Central memory CD8-positive, alpha-beta T cell (primary cell): Measurements from ENCODE around the gene CFAP300.
A peak's percentile ranks its signal among the peaks of the same experiment; 100 is the strongest.

Source experiments
- ATAC-seq: fragments of 150-1000 bp; cut with Tn5 transposase; replicated peaks from 2 replicates; pipeline ENCODE4 v1.10.0; 2022; ENCODE audit warnings: mild to moderate bottlenecking, moderate FRiP score, moderate number of reproducible peaks; ENCODE audit not compliant: poor library complexity, severe bottlenecking; ENCODE audit errors: extremely low read depth
- DNase-seq, 2 donors: peaks; one replicate each; pipeline ENCODE4 v3.0.0; 2021; ENCODE audit warnings: low spot score in 2 of 2
- H3K27ac Mint-ChIP-seq: one replicate; pipeline ENCODE4 v1.8.0; 2022; ENCODE audit warnings: low read depth, mild to moderate bottlenecking, moderate library complexity, mixed read lengths
- H3K27me3 Mint-ChIP-seq: one replicate; pipeline ENCODE4 v1.8.0; 2022; ENCODE audit warnings: mixed read lengths
- H3K36me3 Mint-ChIP-seq: one replicate; pipeline ENCODE4 v1.8.0; 2022; ENCODE audit warnings: mild to moderate bottlenecking, moderate library complexity, mixed read lengths; ENCODE audit not compliant: insufficient read depth
- H3K4me1 Mint-ChIP-seq: one replicate; pipeline ENCODE4 v1.8.0; 2022; ENCODE audit warnings: mixed read lengths
- H3K4me3 Mint-ChIP-seq: one replicate; pipeline ENCODE4 v1.8.0; 2022; ENCODE audit warnings: mild to moderate bottlenecking, moderate library complexity, mixed read lengths
- H3K9me3 Mint-ChIP-seq: one replicate; pipeline ENCODE4 v1.8.0; 2022; ENCODE audit warnings: mixed read lengths

CFAP300 gene

DNA sequence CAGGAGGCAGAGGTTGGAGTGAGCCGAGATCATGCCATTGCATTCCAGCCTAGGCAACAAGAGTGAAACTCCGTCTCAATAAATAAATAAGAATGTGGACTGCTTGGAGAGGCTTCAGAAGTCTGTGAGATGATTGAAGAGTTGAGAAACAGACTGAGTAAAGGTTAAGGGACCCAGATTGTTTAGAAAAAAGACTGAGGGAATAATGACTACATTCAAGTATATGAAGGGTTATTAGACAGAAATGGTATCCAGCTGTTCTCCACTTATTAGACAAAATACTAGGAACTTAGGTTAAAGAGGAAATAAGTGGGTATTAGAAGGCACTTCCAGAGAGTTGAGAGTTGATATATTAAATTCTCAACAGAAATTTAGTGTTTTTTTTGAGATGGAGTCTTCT is 52.5 kb downstream of the CFAP300 start:
- no peak for DNase-seq
- no peaks in the 10 kb centered on the region for H3K4me1 Mint-ChIP-seq
- H3K27me3 Mint-ChIP-seq, result peaks cover 21% of the 10 kb centered on the region
- H3K36me3 Mint-ChIP-seq, result no peaks in the 10 kb centered on the region
- H3K27ac Mint-ChIP-seq, result no peak overlapping the region
- no peak overlapping the region for H3K4me3 Mint-ChIP-seq
- H3K9me3 Mint-ChIP-seq, result no peaks in the 10 kb centered on the region
- ATAC-seq, result no peak

DNA sequence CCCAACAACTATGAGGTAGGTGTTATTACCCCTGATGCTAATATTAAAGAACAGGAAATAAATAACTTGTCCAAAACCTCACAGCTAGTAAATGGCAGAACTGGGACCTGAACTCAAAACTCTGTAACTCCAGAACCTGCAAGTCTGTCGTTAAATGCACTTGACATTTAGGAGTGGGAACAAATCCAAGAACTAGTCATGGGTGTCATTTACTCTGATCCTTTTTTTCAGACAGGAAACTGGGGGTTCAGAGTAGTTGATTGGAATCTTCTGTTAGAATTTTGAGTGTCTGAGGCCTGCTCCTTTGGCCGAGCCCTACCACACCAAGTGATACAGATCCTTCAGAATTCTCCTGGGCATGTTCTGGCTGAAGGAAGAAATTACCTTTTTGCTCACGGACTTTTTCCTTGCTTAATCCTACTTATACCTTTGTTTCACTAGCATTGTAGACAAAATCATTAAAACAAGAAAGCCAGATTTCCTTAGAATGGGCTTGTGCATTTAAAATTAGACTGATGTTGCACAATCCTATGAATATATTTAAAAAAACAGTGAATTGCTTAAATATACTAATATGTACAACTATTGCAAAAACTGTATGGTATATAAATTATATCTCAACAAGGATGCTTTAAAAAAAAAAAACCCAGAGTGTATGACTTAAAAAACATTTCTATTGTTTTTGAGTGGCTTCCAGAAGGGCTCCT is 61.6 kb downstream of the CFAP300 start:
- H3K4me3 Mint-ChIP-seq, result peak overlapping the region; percentile 89
- no peak for DNase-seq
- H3K27ac Mint-ChIP-seq, result no peak overlapping the region
- H3K9me3 Mint-ChIP-seq, result no peaks in the 10 kb centered on the region
- peaks cover 11% of the 10 kb centered on the region for H3K4me1 Mint-ChIP-seq
- ATAC-seq, result no peak
- peaks cover 40% of the 10 kb centered on the region for H3K27me3 Mint-ChIP-seq
- H3K36me3 Mint-ChIP-seq, result peaks cover 3% of the 10 kb centered on the region

DNA sequence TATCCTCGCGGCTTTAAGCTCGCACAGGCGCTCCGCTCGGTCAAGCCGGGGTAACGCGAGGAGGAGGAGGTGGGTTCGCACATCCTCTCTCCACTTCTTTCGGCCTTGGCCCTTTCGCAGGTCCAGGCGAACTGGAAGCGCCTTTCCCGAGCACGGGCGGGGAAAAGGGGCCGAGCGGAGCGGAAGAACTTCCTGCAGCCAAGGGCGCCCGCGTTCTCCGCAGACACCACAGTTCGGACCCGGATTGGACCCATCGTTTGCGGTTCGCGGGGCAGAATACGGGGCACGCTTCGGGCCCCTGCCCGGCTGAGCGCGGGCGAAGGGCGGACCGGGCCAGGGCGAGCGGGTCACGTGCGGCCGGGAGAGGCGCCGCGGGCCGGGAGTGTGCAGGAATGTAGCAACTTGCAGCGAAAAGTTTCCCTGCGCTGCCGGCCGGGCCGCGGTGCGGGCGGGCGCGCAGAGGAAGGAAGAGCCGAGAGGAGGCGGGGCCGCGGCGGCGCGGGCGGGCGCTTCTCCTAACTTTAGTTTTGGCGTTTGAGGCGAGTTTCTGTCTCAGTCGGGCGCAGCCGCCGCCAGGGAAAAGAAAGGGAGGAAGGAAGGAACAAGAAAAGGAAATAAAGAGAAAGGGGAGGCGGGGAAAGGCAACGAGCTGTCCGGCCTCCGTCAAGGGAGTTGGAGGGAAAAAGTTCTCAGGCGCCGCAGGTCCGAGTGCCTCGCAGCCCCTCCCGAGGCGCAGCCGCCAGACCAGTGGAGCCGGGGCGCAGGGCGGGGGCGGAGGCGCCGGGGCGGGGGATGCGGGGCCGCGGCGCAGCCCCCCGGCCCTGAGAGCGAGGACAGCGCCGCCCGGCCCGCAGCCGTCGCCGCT is 62.9 kb downstream of the CFAP300 start, which contains the start of gene YAP1:
Gene YAP1, plus strand, starts transcription at position 552 of the 865 bp plus-strand sequence. CDS start 402 bp downstream, outside the sequence.
- ATAC-seq, result peak; percentile 57
- Mint-ChIP-seq H3K4me3 (peak within 1 kb of the TSS; percentile 89), H3K36me3 (peaks cover 3% of the 10 kb centered on the region), H3K4me1 (peaks cover 11% of the 10 kb centered on the region), H3K9me3 (no peaks in the 10 kb centered on the region), H3K27ac (peak within 1 kb of the TSS; percentile 83), H3K27me3 (peaks cover 52% of the 10 kb centered on the region)
- DNase-seq, result peak; percentile 33 to 34

DNA sequence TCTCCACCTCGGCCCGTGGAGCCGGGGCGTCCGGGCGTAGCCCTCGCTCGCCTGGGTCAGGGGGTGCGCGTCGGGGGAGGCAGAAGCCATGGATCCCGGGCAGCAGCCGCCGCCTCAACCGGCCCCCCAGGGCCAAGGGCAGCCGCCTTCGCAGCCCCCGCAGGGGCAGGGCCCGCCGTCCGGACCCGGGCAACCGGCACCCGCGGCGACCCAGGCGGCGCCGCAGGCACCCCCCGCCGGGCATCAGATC is 63.4 kb downstream of the CFAP300 start:
- DNase-seq, result no peak
- Mint-ChIP-seq H3K4me1 (peaks cover 11% of the 10 kb centered on the region), H3K4me3 (peak overlapping the region; percentile 89), H3K9me3 (no peaks in the 10 kb centered on the region), H3K27ac (peak overlapping the region; percentile 83), H3K36me3 (peaks cover 3% of the 10 kb centered on the region), H3K27me3 (peaks cover 57% of the 10 kb centered on the region)
- no peak for ATAC-seq

DNA sequence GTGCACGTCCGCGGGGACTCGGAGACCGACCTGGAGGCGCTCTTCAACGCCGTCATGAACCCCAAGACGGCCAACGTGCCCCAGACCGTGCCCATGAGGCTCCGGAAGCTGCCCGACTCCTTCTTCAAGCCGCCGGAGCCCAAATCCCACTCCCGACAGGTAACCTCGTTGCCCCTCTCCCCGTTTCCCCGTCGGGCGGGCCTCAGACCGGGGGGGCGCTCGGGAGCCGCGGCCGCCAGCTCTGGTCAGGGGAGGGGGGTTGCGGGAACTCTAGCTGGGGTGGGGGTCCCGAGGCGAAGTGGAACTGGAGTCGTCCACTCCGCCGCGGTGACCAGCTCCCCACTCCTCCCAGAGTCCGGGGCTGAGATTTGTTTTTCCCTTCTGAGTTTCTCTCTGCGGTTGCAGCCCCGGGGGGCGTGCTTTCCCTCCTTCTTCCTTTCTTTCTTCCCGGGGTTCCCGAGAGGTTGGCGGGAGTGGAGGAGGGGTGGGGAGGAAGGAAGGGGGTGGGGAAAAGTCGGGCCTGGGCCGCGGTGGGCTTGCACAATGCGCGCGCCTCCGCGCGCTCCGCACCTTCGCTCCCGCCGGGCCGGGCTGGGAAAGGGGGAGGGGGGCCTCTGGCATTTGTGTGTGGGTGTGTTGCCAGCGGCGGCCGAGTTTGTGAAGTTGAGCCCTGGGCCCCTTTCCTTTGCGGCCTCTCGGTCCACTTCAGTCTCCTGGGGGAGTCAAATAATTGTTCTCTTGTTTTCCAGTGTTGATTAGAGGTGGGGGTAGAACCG is 64.0 kb downstream of the CFAP300 start:
- Mint-ChIP-seq H3K27me3 (peaks cover 62% of the 10 kb centered on the region), H3K9me3 (no peaks in the 10 kb centered on the region), H3K4me1 (peaks cover 11% of the 10 kb centered on the region), H3K36me3 (peaks cover 3% of the 10 kb centered on the region), H3K27ac (no peak overlapping the region), H3K4me3 (peak overlapping the region; percentile 89)
- DNase-seq (no peak), ATAC-seq (no peak)

DNA sequence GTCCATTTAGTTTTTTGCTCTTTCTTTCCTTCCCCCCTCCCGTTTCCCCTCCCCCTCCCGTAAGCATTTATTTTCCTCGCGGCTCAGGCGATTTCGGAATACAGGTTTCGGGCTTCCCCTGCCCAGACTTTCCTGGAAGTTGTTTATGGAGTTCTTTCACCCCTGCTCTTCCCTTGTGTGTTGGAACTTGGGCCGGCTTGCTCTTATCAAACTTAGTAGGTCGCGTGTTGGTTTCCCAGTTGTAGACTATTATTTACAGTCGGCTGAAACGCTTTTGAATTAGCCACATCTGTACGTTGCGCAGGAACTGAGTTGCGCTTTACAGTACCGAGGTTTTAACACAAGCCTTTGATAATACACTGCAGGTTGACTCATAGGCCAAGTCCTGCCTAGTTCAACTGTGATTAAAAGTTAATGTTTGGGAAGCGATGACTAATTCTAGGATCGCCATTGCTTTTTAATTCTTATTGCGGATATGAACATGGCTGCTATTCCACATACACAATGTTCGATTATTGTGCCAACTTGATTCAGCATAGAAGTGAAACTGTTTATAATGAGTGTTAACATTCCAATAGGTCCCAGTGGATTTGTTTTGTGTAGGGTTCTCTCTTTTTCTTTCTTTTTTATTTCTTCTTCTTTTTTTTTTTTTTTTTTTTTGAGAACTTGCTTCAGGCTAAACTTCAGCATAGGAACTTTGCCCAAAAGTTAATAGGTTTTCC is 64.7 kb downstream of the CFAP300 start:
- H3K27ac Mint-ChIP-seq, result no peak overlapping the region
- H3K4me3 Mint-ChIP-seq, result peak overlapping the region; percentile 89
- H3K4me1 Mint-ChIP-seq, result peaks cover 11% of the 10 kb centered on the region
- peaks cover 68% of the 10 kb centered on the region for H3K27me3 Mint-ChIP-seq
- H3K9me3 Mint-ChIP-seq, result no peaks in the 10 kb centered on the region
- peaks cover 3% of the 10 kb centered on the region for H3K36me3 Mint-ChIP-seq
- no peak for DNase-seq
- peak; percentile 51 for ATAC-seq

DNA sequence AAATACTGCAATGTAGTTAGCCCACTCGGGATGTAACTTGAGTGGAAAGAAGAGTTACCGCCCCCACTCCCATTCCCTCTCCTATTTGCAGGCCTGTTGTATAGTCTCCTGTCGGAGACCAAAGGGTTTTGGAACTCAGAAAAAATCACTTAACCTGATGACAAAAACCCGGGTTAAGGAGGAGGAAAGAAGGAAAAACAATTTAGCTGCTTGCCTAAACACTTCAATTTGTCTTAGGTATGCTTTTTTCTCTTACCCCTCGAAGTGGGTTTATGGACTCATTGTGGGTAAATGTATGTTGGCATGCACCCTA is 65.2 kb downstream of the CFAP300 start:
- ATAC-seq (no peak), DNase-seq (no peak)
- H3K4me1 Mint-ChIP-seq, result peaks cover 11% of the 10 kb centered on the region
- peaks cover 3% of the 10 kb centered on the region for H3K36me3 Mint-ChIP-seq
- H3K27ac Mint-ChIP-seq, result no peak overlapping the region
- H3K9me3 Mint-ChIP-seq, result no peaks in the 10 kb centered on the region
- H3K27me3 Mint-ChIP-seq, result peaks cover 65% of the 10 kb centered on the region
- no peak overlapping the region for H3K4me3 Mint-ChIP-seq

DNA sequence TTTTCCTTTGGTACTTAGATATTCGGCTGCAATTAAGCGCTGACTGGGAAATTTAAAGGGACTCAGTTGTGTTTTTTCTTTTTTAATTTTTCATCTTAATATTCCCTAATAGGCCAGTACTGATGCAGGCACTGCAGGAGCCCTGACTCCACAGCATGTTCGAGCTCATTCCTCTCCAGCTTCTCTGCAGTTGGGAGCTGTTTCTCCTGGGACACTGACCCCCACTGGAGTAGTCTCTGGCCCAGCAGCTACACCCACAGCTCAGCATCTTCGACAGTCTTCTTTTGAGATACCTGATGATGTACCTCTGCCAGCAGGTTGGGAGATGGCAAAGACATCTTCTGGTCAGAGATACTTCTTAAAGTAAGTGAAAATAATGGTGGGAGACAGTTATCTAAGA is 66.8 kb downstream of the CFAP300 start:
- DNase-seq (no peak), ATAC-seq (no peak)
- H3K9me3 Mint-ChIP-seq, result no peaks in the 10 kb centered on the region
- H3K36me3 Mint-ChIP-seq, result peaks cover 3% of the 10 kb centered on the region
- no peak overlapping the region for H3K4me3 Mint-ChIP-seq
- no peak overlapping the region for H3K27ac Mint-ChIP-seq
- H3K27me3 Mint-ChIP-seq, result peaks cover 68% of the 10 kb centered on the region
- peaks cover 11% of the 10 kb centered on the region for H3K4me1 Mint-ChIP-seq

DNA sequence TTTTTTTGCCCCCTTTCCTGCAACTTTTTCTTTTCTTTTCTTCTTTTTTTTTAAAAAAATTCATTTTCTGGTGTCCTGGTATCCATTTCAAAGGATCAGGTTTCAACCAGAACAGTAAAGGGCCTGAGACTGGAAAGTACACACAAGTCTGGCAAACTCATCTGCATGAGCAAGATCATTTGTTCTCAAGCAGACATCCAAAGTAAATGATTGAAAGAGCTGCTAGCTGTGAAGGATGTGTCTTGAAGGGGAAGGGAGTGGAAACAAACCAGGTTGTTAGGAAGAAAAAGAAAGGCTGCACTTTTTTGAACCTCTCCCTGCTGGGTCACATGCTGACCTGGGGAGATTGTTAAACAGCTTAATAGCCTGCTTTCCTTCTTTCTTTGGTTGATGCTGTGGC is 68.3 kb downstream of the CFAP300 start:
- Mint-ChIP-seq H3K4me1 (peaks cover 6% of the 10 kb centered on the region), H3K27me3 (peaks cover 65% of the 10 kb centered on the region), H3K9me3 (no peaks in the 10 kb centered on the region), H3K27ac (no peak overlapping the region), H3K36me3 (no peaks in the 10 kb centered on the region), H3K4me3 (no peak overlapping the region)
- ATAC-seq (no peak), DNase-seq (no peak)

DNA sequence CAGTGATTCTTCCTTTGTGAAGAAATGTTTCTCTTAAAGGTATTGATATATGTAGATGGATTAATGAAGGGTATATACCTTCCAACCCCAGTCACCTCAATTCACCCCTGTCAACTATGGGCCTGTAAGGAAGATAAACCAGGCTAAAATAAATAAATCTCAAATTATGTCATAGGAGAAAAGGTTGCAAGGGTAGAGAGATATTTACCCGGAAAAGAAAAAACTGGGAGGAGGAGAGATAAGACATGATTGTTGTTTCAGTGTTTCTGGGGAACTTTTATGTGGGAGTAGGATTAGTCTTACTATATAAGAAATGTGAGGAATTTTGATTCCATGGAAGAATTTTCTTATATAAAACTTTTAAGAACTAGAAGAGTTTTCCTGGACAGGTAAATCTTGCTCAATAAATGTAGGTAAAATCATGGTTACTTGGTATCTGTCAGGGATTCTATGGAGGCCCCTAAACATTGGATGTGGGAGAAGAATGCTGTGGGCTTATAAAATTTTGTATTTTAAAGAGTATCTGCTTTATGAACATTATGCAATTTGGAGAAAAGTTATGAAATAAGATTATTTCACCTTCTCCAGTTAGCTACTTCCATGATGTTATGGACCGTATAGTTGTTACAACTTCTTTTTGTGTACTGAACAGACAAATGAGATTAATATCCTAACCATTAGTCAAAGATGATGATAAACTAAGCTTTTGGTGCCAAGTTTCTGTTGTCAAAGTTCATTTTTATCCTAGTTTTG is 69.4 kb downstream of the CFAP300 start:
- no peak overlapping the region for H3K4me3 Mint-ChIP-seq
- no peaks in the 10 kb centered on the region for H3K9me3 Mint-ChIP-seq
- peaks cover 66% of the 10 kb centered on the region for H3K27me3 Mint-ChIP-seq
- H3K36me3 Mint-ChIP-seq, result no peaks in the 10 kb centered on the region
- ATAC-seq, result no peak
- H3K27ac Mint-ChIP-seq, result no peak overlapping the region
- peaks cover 5% of the 10 kb centered on the region for H3K4me1 Mint-ChIP-seq
- no peak for DNase-seq

DNA sequence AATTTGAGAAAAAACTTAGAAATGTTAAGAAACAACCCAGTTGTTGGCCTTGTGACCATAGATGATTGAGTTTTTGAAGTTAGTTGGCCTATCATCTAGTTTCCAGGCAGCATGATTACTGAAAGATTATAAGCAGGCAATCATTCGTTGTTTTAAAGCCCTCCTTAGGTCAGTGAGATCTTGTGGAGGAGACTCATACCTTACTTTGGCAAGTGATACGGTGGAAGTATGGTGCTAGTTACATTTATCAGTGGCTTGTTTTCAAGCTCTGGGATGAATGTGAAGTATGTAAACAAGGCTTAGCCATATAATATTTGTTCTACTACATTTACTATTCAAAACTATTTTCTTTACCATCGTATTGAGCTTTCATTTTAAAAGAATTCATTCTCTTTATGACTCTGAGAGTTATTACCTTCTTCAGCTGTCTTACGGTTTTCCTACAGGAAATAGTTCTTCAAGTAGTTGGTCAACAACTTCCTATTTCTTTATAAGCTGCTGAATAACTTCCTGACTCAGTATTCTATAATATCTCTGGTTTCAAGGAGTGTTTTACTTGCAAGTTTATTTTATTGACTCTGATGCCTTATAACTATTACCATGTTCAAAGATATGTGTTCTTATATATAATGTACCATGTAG is 70.4 kb downstream of the CFAP300 start:
- no peaks in the 10 kb centered on the region for H3K36me3 Mint-ChIP-seq
- no peak overlapping the region for H3K4me3 Mint-ChIP-seq
- ATAC-seq (no peak), DNase-seq (no peak)
- no peaks in the 10 kb centered on the region for H3K9me3 Mint-ChIP-seq
- no peaks in the 10 kb centered on the region for H3K4me1 Mint-ChIP-seq
- no peak overlapping the region for H3K27ac Mint-ChIP-seq
- peaks cover 67% of the 10 kb centered on the region for H3K27me3 Mint-ChIP-seq
